GM23338 (cell line): ENCODE measurements around the gene TIMM21. TPM values are rescaled to one million over a fixed set of nuclear protein-coding genes. Genes with fewer than 3 reads are reported as not detected.

Experiments used
- ATAC-seq: fragments of 200-7000 bp; cut with Tn5 transposase; 3 replicates; pipeline ENCODE4 v1.9.1; 2020
- DNase-seq: peaks from one replicate; pipeline ENCODE4 v3.0.0-alpha.2; 2015; ENCODE audit warnings: low spot score
- H2AFZ ChIP-seq: fragments of 200-600 bp; sonication (generic); 2 replicates; pipeline ENCODE4 v1.8.0; 2016; ENCODE audit warnings: antibody characterized with exemption, mild to moderate bottlenecking, moderate library complexity
- H3F3A ChIP-seq: fragments of 200-600 bp; sonication (generic); replicated peaks from 2 replicates; pipeline ENCODE4 v1.8.0; 2017; ENCODE audit warnings: antibody characterized with exemption, mixed run types, low read depth
- H3K27ac ChIP-seq: fragments of 200-600 bp; sonication (generic); 2 replicates; pipeline ENCODE4 v1.6.1; 2016; ENCODE audit warnings: low read depth
- H3K27me3 ChIP-seq: fragments of 200-600 bp; sonication (generic); 2 replicates; pipeline ENCODE4 v1.8.0; 2016; ENCODE audit warnings: mild to moderate bottlenecking, mixed run types, moderate library complexity; ENCODE audit not compliant: insufficient read depth
- H3K36me3 ChIP-seq: fragments of 200-600 bp; sonication (generic); 2 replicates; pipeline ENCODE4 v1.8.0; 2016; ENCODE audit warnings: mild to moderate bottlenecking; ENCODE audit not compliant: insufficient read depth
- H3K4me1 ChIP-seq: fragments of 200-600 bp; sonication (generic); 2 replicates; pipeline ENCODE4 v1.8.0; 2016; ENCODE audit warnings: mild to moderate bottlenecking, moderate library complexity; ENCODE audit not compliant: insufficient read depth
- H3K4me2 ChIP-seq: fragments of 200-600 bp; sonication (generic); 2 replicates; pipeline ENCODE4 v1.7.1; 2017; ENCODE audit warnings: mixed run types
- H3K4me3 ChIP-seq: fragments of 200-600 bp; sonication (generic); 2 replicates; pipeline ENCODE4 v1.6.1; 2016; ENCODE audit warnings: mixed run types
- H3K79me2 ChIP-seq: fragments of 200-600 bp; sonication (generic); replicated peaks from 2 replicates; pipeline ENCODE4 v1.8.0; 2017; ENCODE audit warnings: mild to moderate bottlenecking; ENCODE audit not compliant: insufficient read depth
- H3K9me2 ChIP-seq: fragments of 200-600 bp; sonication (generic); 2 replicates; pipeline ENCODE4 v1.8.0; 2017; ENCODE audit not compliant: insufficient read depth
- H4K20me1 ChIP-seq: fragments of 200-600 bp; sonication (generic); replicated peaks from 2 replicates; pipeline ENCODE4 v1.8.0; 2017; ENCODE audit warnings: mild to moderate bottlenecking; ENCODE audit not compliant: insufficient read depth
- H3K27ac Mint-ChIP-seq: 2 replicates; pipeline ENCODE4 v1.8.0; 2020; ENCODE audit warnings: inconsistent platforms, mild to moderate bottlenecking, moderate library complexity, mixed read lengths
- H3K27me3 Mint-ChIP-seq: 3 replicates; pipeline ENCODE4 v1.8.0; 2022; ENCODE audit warnings: low read depth, mild to moderate bottlenecking, moderate library complexity, mixed read lengths, inconsistent platforms; ENCODE audit not compliant: insufficient read depth, poor library complexity
- H3K36me3 Mint-ChIP-seq: 3 replicates; pipeline ENCODE4 v1.8.0; 2021; ENCODE audit warnings: low read depth, mild to moderate bottlenecking, inconsistent platforms, moderate library complexity, mixed read lengths
- H3K4me1 Mint-ChIP-seq: 3 replicates; pipeline ENCODE4 v1.8.0; 2020; ENCODE audit warnings: mild to moderate bottlenecking, inconsistent platforms, mixed read lengths
- H3K4me3 Mint-ChIP-seq: 3 replicates; pipeline ENCODE4 v1.8.0; 2021; ENCODE audit warnings: moderate library complexity, mild to moderate bottlenecking, inconsistent platforms, mixed read lengths
- H3K9me3 Mint-ChIP-seq: 3 replicates; pipeline ENCODE4 v1.8.0; 2020; ENCODE audit warnings: moderate library complexity, mild to moderate bottlenecking, inconsistent platforms, mixed read lengths
- CREB1 ChIP-seq: fragments of 250-450 bp; sonication (Bioruptor Pico); IDR thresholded peaks from 2 replicates; pipeline ENCODE4 v1.5.0; 2020; ENCODE audit warnings: low read depth, mild to moderate bottlenecking, moderate library complexity
- CTCF ChIP-seq, 2 experiments: fragments of 200-600 bp in 1 of 2; sonication (generic) in 1 of 2; conservative IDR thresholded peaks; 2 replicates each; pipeline versions ENCODE4 v1.5.1 to v1.6.1; 2016 to 2017; ENCODE audit warnings: antibody characterized with exemption in 2 of 2, low read depth in 2 of 2, mild to moderate bottlenecking in 2 of 2, moderate library complexity in 1 of 2
- ETS1 ChIP-seq: IDR thresholded peaks from 2 replicates; pipeline ENCODE4 v1.6.1; 2016; ENCODE audit warnings: antibody characterized with exemption
- EZH2 ChIP-seq: fragments of 200-600 bp; sonication (generic); IDR thresholded peaks from one replicate; pipeline ENCODE4 v1.8.0; 2017; ENCODE audit warnings: antibody characterized with exemption, mild to moderate bottlenecking, low read depth; ENCODE audit not compliant: unreplicated experiment
- EZH2phosphoT487 ChIP-seq: fragments of 200-600 bp; sonication (generic); IDR thresholded peaks from one replicate; pipeline ENCODE4 v1.8.1; 2018; ENCODE audit warnings: antibody characterized with exemption; ENCODE audit not compliant: unreplicated experiment
- JUNB ChIP-seq: IDR thresholded peaks from one replicate; pipeline ENCODE4 v1.6.1; 2016; ENCODE audit warnings: antibody characterized with exemption; ENCODE audit not compliant: unreplicated experiment
- NANOG ChIP-seq: IDR thresholded peaks from 2 replicates; pipeline ENCODE4 v1.6.1; 2016; ENCODE audit warnings: antibody characterized with exemption, borderline replicate concordance
- REST ChIP-seq: IDR thresholded peaks from one replicate; pipeline ENCODE4 v1.6.1; 2018; ENCODE audit warnings: antibody characterized with exemption; ENCODE audit not compliant: unreplicated experiment
- STAT1 ChIP-seq: IDR thresholded peaks from one replicate; pipeline ENCODE4 v1.6.1; 2016; ENCODE audit warnings: antibody characterized with exemption; ENCODE audit not compliant: unreplicated experiment
- ZNF114 ChIP-seq: fragments of 250-450 bp; sonication (Bioruptor Pico); IDR thresholded peaks from 2 replicates; pipeline ENCODE4 v1.5.0; 2020; ENCODE audit warnings: mild to moderate bottlenecking, moderate library complexity
- ZNF331 ChIP-seq: fragments of 250-450 bp; sonication (Bioruptor Pico); IDR thresholded peaks from 2 replicates; pipeline ENCODE4 v1.5.0; 2020; ENCODE audit warnings: low read depth, mild to moderate bottlenecking, moderate library complexity
- ZNF462 ChIP-seq: fragments of 250-450 bp; sonication (Bioruptor Pico); IDR thresholded peaks from 2 replicates; pipeline ENCODE4 v1.5.0; 2020; ENCODE audit warnings: mild to moderate bottlenecking, moderate library complexity
- polyA plus RNA-seq: library from polyadenylated mRNA; unstranded; fragments of >200 nt; fragmentation: Nextera tagmentation; extraction: Ambion mirVana; gene quantifications from 2 replicates; pipeline ENCODE4 v1.2.1, GENCODE V29; 2016
- total RNA-seq: library from RNA; depleted of rRNA; stranded (reverse); fragments of >200 nt; shearing (Covaris generic); gene quantifications from 2 replicates; pipeline ENCODE4 v1.2.3, GENCODE V29; 2014

The TIMM21 gene
- total and polyA plus RNA-seq, 2 experiments from 2014 or later: 49.2 to 97.6 TPM

- TF ChIP-seq ETS1: no peak
- TF ChIP-seq REST: no peak
- no peak for TF ChIP-seq JUNB
Measured at GRCh38 chr18:74149878-74150277, 1.6 kb downstream of the TIMM21 start (continued).

- Histone ChIP-seq H2AFZ (no peak overlapping the region), H3K27ac (no peak overlapping the region), H4K20me1 (peaks cover 9% of the 10 kb centered on the region), H3K36me3 (peaks cover 18% of the 10 kb centered on the region), H3K4me1 (peaks cover 12% of the 10 kb centered on the region), H3K4me3 (no peak overlapping the region), H3K9me2 (no peaks in the 10 kb centered on the region), H3K4me2 (no peak overlapping the region), H3K79me2 (peaks cover 69% of the 10 kb centered on the region), H3K27me3 (peaks cover under 1% of the 10 kb centered on the region; the same call in 1 of the 2 replicates), H3F3A (no peaks in the 10 kb centered on the region)
- Mint-ChIP-seq H3K4me1 (peaks cover 20% of the 10 kb centered on the region), H3K27me3 (peaks cover 15% of the 10 kb centered on the region), H3K9me3 (peaks cover 3% of the 10 kb centered on the region; the same call in 1 of the 3 replicates), H3K27ac (no peak overlapping the region), H3K4me3 (no peak overlapping the region; the same call in 2 of the 3 replicates), H3K36me3 (peaks cover 30% of the 10 kb centered on the region)
- ATAC-seq (no peak), DNase-seq (no peak)
- TF ChIP-seq ZNF331 (CRISPR knock-in tag) (no peak), EZH2 (no peak), ZNF114 (no peak), NANOG (no peak), ZNF462 (CRISPR knock-in tag) (no peak), JUNB (no peak), CTCF (conservative IDR thresholded peaks at IDR 0.05; ENCODE audit: low read depth in 2 of 2) (no peak), CREB1 (CRISPR knock-in tag) (no peak), STAT1 (no peak), ETS1 (no peak), EZH2phosphoT487 (no peak)
Measured at GRCh38 chr18:74152270-74152669, 3.9 kb downstream of the TIMM21 start.
